Pancreas (tissue), 10 donors: ENCODE measurements around the gene LRIG3. TPM values are rescaled to one million over a fixed set of nuclear protein-coding genes. Genes with fewer than 3 reads are reported as not detected.

Source experiments
- ATAC-seq, 4 donors: fragments of 200-7000 bp; cut with Tn5 transposase; one replicate each; pipeline versions ENCODE4 v1.8.0 to v1.9.1; 2020; ENCODE audit warnings: mild to moderate bottlenecking in 4 of 4, moderate library complexity in 4 of 4
- DNase-seq, 6 donors: peaks; one replicate each; pipeline ENCODE4 v3.0.0-alpha.2; 2020
- FAIRE-seq: peaks from 2 replicates; lab custom pipeline; 2012; peaks lifted over from hg19 to GRCh38; lab: Jason Lieb, UNC
- H3K27ac ChIP-seq, 4 donors: fragments of 200-600 bp; sonication (generic); 1 replicate in 3 of 4; 2 replicates in 1 of 4; pipeline versions ENCODE4 v1.5.0 to v1.8.0; 2020
- H3K27me3 ChIP-seq, 4 donors: fragments of 200-600 bp; one replicate each; pipeline ENCODE4 v1.8.0; 2021
- H3K36me3 ChIP-seq, 3 donors: fragments of 200-600 bp; sonication (generic) in 1 of 3; one replicate each; pipeline versions ENCODE4 v1.5.0 to v1.8.0; 2020 to 2021
- H3K4me1 ChIP-seq, 3 donors: fragments of 200-600 bp; one replicate each; pipeline ENCODE4 v1.8.0; 2021
- H3K4me3 ChIP-seq, 4 donors: fragments of 200-600 bp; sonication (generic) in 2 of 4; one replicate each; pipeline versions ENCODE4 v1.5.0 to v1.8.0; 2020 to 2021
- H3K9me3 ChIP-seq, 4 donors: fragments of 200-600 bp; one replicate each; pipeline ENCODE4 v1.8.0; 2021
- WGBS, 2 donors: extraction: QIAGEN DNeasy Blood & Tissue Kit; methylation state at CpG; one replicate each; pipeline ENCODE4 v1.1.7; 2013; 5-methylcytosine and 5-hydroxymethylcytosine counted together
- intact Hi-C, 3 donors: fragments of 100-400 bp; cut with DNase I; formaldehyde crosslinking; loops; one replicate each; pipeline versions ENCODE4 v1.11.1 to v1.14.2; 2022
- polyA plus RNA-seq, 2 donors: library from polyadenylated mRNA; stranded (reverse); fragments of 200-250 nt; gene quantifications; one replicate each; pipeline ENCODE4 v1.2.3, GENCODE V29; 2013
- total RNA-seq, 6 donors: library from RNA; stranded (reverse); fragmentation: NEBNext Ultra II Directional in 4 of 6; extraction: Animal tissue kit (Norgen Biotek cat#: 25700) in 4 of 6; gene quantifications; one replicate each; pipeline versions ENCODE4 v1.2.1 to v1.2.4, GENCODE V29; 2021 to 2023
- TF ChIP-seq, protein P1 (sequence below), 4 donors: fragments of 200-600 bp; sonication (generic) in 3 of 4; IDR thresholded peaks; one replicate each; pipeline versions ENCODE4 v1.5.0 to v1.8.0; 2021; ENCODE audit warnings: antibody characterized with exemption in 4 of 4
- donor health status: healthy with polysubstance abuse.
- donor health status: DM: no; HTN: no; CAD: no; lungs with moderate emphysema.
- donor health status: DM: no; HTN: no; CAD: no.
- donor health status: control.
- donor health status: control.
- donor health status: Bipolar disorder and iron deficiency.
- donor health status: DM: yes; HTN: yes; CAD: no.
- donor health status: DM: no; HTN: no; CAD: no.
- donor health status: DM: no; HTN: no; CAD: no.
- donor health status: DM: yes; HTN: yes; CAD: no.

LRIG3 gene
- total and polyA plus RNA-seq, 8 donors: 7.2 to 44.3 (median 25.0) TPM

DNA sequence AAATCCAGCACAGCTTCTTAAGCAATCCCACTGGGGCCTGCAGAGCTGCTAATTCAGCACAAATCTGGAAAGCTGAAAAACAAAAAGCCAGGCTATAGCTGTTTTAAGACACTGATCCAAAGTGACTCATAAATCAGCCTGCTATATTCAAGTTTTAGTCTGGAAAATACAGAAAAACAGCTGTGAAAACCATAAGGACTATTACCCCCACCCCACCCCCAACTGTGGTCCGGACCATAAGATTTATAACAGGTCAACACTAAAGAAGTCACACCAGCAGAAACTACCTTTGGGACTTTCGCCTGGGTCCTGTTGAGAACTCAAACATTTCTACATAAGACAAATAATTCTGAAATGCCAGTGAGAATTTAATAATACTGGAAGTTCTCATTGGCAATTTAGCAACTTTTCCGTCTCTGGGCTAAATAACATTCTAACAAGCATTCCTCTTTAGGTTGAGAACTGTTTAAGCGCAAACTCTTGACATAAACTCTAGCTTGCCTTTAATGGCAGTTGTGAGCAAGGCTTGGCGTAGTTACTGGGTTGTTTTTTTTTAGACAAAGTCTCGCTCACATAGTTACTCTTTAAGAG is 3.3 kb downstream of the LRIG3 start:
- Histone ChIP-seq H3K36me3 (peaks cover 0 to 18% (median 0%) of the 10 kb centered on the region in 3 donors), H3K27me3 (no peaks in the 10 kb centered on the region), H3K9me3 (no peaks in the 10 kb centered on the region), H3K27ac (peak overlapping the region; percentile 31 to 98 (median 64)), H3K4me1 (peaks cover 11 to 53% (median 47%) of the 10 kb centered on the region in 3 donors), H3K4me3 (peak overlapping the region; percentile 2 to 93 (median 66))
- DNase-seq (peak in 1 of 6 donors; percentile 31), FAIRE-seq (no peak), ATAC-seq (no peak)
- intact Hi-C loops: no loop called here
- TF ChIP-seq, protein P1, sequence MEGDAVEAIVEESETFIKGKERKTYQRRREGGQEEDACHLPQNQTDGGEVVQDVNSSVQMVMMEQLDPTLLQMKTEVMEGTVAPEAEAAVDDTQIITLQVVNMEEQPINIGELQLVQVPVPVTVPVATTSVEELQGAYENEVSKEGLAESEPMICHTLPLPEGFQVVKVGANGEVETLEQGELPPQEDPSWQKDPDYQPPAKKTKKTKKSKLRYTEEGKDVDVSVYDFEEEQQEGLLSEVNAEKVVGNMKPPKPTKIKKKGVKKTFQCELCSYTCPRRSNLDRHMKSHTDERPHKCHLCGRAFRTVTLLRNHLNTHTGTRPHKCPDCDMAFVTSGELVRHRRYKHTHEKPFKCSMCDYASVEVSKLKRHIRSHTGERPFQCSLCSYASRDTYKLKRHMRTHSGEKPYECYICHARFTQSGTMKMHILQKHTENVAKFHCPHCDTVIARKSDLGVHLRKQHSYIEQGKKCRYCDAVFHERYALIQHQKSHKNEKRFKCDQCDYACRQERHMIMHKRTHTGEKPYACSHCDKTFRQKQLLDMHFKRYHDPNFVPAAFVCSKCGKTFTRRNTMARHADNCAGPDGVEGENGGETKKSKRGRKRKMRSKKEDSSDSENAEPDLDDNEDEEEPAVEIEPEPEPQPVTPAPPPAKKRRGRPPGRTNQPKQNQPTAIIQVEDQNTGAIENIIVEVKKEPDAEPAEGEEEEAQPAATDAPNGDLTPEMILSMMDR (IDR thresholded peaks at IDR 0.05): no peak
- 10% methylated on average over 6 of the region's 6 CpGs for WGBS, 2 donors

DNA sequence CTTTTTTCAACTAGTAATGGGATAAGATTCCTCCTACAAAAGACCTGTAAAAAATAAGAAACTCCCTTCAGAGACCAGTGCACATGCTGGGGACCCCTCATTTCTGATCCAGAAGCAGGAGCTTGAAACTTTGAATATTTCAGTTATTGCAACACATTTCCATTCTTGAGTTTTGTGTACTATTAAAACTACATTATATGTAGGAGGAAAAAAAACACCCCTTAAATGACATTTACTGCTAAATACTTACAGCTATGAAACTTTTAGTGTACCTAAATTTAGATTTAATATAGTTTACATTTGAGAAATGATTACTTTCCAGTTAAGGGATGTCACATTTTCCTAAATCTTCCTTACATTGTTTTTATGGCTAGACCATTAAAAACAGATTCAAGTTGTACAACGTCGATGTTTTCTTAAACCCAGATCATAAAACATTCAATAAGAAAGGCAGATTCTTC is 4.1 kb downstream of the LRIG3 start:
- H3K36me3 ChIP-seq: peaks cover 0 to 18% (median 0%) of the 10 kb centered on the region in 3 donors
- H3K27ac ChIP-seq: peak overlapping the region in 3 of 4 donors; percentile 31 to 98 (median 95)
- no peaks in the 10 kb centered on the region for H3K27me3 ChIP-seq
- H3K9me3 ChIP-seq: no peaks in the 10 kb centered on the region
- TF ChIP-seq, protein P1 (IDR thresholded peaks at IDR 0.05): no peak
- FAIRE-seq: peak; percentile 29
- no peak for ATAC-seq
- WGBS, 2 donors: 9 to 23% methylated on average over 2 of the region's 2 CpGs
- no peak for DNase-seq
- intact Hi-C loops: no loop called here
- H3K4me3 ChIP-seq: peak overlapping the region in 3 of 4 donors; percentile 60 to 93 (median 71)
- peaks cover 3 to 44% (median 40%) of the 10 kb centered on the region in 3 donors for H3K4me1 ChIP-seq

DNA sequence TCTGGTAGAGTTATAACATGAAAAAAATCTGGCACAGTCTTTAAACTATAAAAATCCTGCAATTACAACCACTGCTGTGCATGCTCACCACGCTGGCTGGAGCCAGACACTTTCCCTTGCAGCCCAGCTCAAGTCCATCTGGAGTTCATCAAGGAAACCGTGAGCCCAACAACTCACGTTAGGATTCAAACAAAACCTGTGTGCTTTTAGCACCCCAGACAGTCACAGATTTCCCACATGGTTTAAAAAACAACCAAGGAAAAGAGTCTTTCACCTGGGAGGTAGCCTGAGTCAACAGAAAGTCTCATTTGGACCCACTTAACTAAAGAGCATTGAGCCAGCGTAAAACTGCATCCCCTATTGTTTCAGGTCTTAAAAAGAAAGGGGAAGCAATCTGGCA is 4.7 kb downstream of the LRIG3 start:
- Histone ChIP-seq H3K9me3 (no peaks in the 10 kb centered on the region), H3K27ac (peak overlapping the region; percentile 9 to 98 (median 63)), H3K36me3 (peaks cover 0 to 21% (median 0%) of the 10 kb centered on the region in 3 donors), H3K4me1 (peaks cover 0 to 41% (median 36%) of the 10 kb centered on the region in 3 donors), H3K27me3 (no peaks in the 10 kb centered on the region), H3K4me3 (peak overlapping the region in 2 of 4 donors; percentile 60 to 93)
- WGBS, 2 donors: 7 to 9% methylated on average over 4 of the region's 4 CpGs
- intact Hi-C loops: no loop called here
- peak; percentile 81 for FAIRE-seq
- ATAC-seq: peak in 3 of 4 donors; percentile 10 to 32 (median 20)
- DNase-seq: peak in 3 of 6 donors; percentile 31 to 57 (median 34)
- TF ChIP-seq, protein P1 (IDR thresholded peaks at IDR 0.05): no peak

DNA sequence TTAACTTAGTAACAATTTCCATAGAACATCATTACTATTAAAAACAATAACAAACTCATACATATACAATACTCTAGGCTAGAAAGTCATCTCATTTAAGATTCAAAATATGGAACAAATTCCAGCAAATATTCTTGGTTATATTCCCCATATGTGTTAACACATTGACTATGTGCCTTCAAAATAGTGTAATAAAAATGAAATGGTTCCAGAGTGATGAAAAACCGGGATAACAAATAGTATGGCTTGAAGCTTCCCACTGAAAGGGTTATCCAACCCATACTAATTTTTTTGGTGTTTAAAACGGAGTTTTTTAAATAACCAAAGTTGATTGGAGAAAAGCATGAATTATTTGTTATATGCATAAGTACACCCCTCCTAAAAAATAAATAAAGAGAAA is 5.3 kb downstream of the LRIG3 start:
- ATAC-seq (no peak), FAIRE-seq (peak; percentile 54), DNase-seq (no peak)
- Histone ChIP-seq H3K27ac (peak overlapping the region; percentile 9 to 98 (median 63)), H3K36me3 (peaks cover 0 to 26% (median 0%) of the 10 kb centered on the region in 3 donors), H3K4me3 (peak overlapping the region in 2 of 4 donors; percentile 60 to 93), H3K4me1 (peaks cover 0 to 41% (median 36%) of the 10 kb centered on the region in 3 donors), H3K27me3 (no peaks in the 10 kb centered on the region), H3K9me3 (no peaks in the 10 kb centered on the region)
- intact Hi-C loops: no loop called here
- TF ChIP-seq, protein P1 (IDR thresholded peaks at IDR 0.05): no peak
- WGBS, 2 donors: 10 to 13% methylated on average over 2 of the region's 2 CpGs

DNA sequence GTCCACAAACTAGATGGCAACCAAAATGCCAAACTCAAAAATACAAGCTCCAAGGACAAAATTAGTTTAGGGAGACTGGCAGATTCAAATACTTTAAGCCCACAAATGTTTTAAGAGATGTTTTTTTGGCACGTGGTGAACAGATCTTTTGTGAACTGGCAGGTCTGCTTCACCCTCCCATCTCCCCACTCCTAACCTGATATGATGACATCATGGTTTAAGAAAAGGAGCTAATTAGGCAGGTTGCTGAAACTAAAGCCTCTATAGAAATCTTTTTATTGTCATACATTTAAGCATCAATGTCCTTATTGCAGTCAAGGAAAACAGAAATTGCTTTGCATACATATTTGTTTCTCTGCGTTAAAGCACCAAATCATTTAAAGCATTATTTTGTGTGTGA is 5.8 kb downstream of the LRIG3 start:
- H3K4me1 ChIP-seq: peaks cover 0 to 41% (median 36%) of the 10 kb centered on the region in 3 donors
- no peak for FAIRE-seq

More for the DNA sequence above, 5.8 kb downstream of the LRIG3 start:
- H3K9me3 ChIP-seq: no peaks in the 10 kb centered on the region
- TF ChIP-seq, protein P1 (IDR thresholded peaks at IDR 0.05): no peak
- WGBS, 2 donors: 31 to 34% methylated on average over 2 of the region's 2 CpGs
- H3K27me3 ChIP-seq: no peaks in the 10 kb centered on the region
- H3K4me3 ChIP-seq: no peak overlapping the region
- ATAC-seq: no peak
- peaks cover 0 to 32% (median 0%) of the 10 kb centered on the region in 3 donors for H3K36me3 ChIP-seq
- H3K27ac ChIP-seq: peak overlapping the region in 2 of 4 donors; percentile 95 to 98
- no peak for DNase-seq
- intact Hi-C loops: no loop called here
